Transverse colon (tissue), 4 donors: ENCODE results near the gene LMAN1L. TPM values are rescaled to one million over a fixed set of nuclear protein-coding genes. Genes with fewer than 3 reads are reported as not detected.

Experiments used
- small RNA-seq, 4 donors: library from RNA; depleted of rRNA; stranded (forward); fragments of <200 nt; gene quantifications; one replicate each; pipeline ENCODE3, GENCODE V24; 2016
- total RNA-seq, 4 donors: library from RNA; depleted of rRNA; stranded (reverse); fragments of >200 nt; gene quantifications; one replicate each; pipeline ENCODE4 v1.1.0, GENCODE V29; 2016

LMAN1L gene
- total RNA-seq, 4 donors from 2014 or later: 20.2 TPM; not detected in 3

Small RNAs within 50 kb of the gene (small RNA-seq; reads per million reads assigned to genes)
- gene CPLX3 (0 reads per million in 4 donors), gene MIR4513 (0 to 0.12 (median 0) reads per million in 4 donors), gene MIR6882 (0 to 0.98 (median 0.32) reads per million in 4 donors)

Other genes with a start within 250 kb of the LMAN1L start
- 100 to 1,000 TPM; 144 to 420 (median 208) TPM for gene CLK3, start 197.0 kb upstream of the LMAN1L start, total RNA-seq
- gene EDC3, start 116.8 kb upstream of the LMAN1L start, total RNA-seq: 100 to 1,000 TPM in 1 of 4 donors, 10 to 100 TPM in 3; 23.2 to 112 (median 29.4) TPM
- gene CYP1A1, start 87.3 kb upstream of the LMAN1L start, total RNA-seq: 1 to 10 TPM in 1 of 4 donors, under 1 TPM in 1, not detected in 2; 0.55 to 1.1 TPM
- gene CYP1A2, start 64.0 kb upstream of the LMAN1L start, total RNA-seq: not detected
- gene CSK, start 30.8 kb upstream of the LMAN1L start, total RNA-seq: 100 to 1,000 TPM in 1 of 4 donors, 10 to 100 TPM in 3; 59.7 to 176 (median 73.4) TPM
- gene CPLX3, start 13.8 kb downstream of the LMAN1L start, total RNA-seq: not detected
- 100 to 1,000 TPM; 138 to 473 (median 312) TPM for gene ULK3, start 30.3 kb downstream of the LMAN1L start, total RNA-seq
- 100 to 1,000 TPM; 154 to 234 (median 193) TPM for gene SCAMP2, start 60.5 kb downstream of the LMAN1L start, total RNA-seq
- gene MPI, start 77.2 kb downstream of the LMAN1L start, total RNA-seq: 100 to 1,000 TPM in 2 of 4 donors, 10 to 100 TPM in 2; 63.1 to 176 (median 98.4) TPM
- 100 to 1,000 TPM in 1 of 4 donors, 10 to 100 TPM in 3; 62.8 to 428 (median 68.7) TPM for gene FAM219B, start 94.0 kb downstream of the LMAN1L start, total RNA-seq
- gene COX5A, start 125.2 kb downstream of the LMAN1L start, total RNA-seq: 100 to 1,000 TPM; 135 to 437 (median 219) TPM
- gene RPP25, start 143.9 kb downstream of the LMAN1L start, total RNA-seq: 10 to 100 TPM; 10.1 to 28.4 (median 16.5) TPM
- 10 to 100 TPM in 3 of 4 donors, not detected in 1; 11.3 to 24.8 (median 15.8) TPM for gene SCAMP5, start 182.7 kb downstream of the LMAN1L start, total RNA-seq
- 10 to 100 TPM in 3 of 4 donors, 1 to 10 TPM in 1; 5.2 to 54.5 (median 25.2) TPM for gene PPCDC, start 210.8 kb downstream of the LMAN1L start, total RNA-seq